T-helper 17 cell (primary cell): ENCODE measurements around the gene COPB2. TPM values are rescaled to one million over a fixed set of nuclear protein-coding genes. Genes with fewer than 3 reads are reported as not detected.
A peak's percentile ranks its signal among the peaks of the same experiment; 100 is the strongest.
"Not testable (repeated sequence)": the region's sequence is repeated elsewhere in the genome, so short reads cannot be mapped to it uniquely, and the experiment has no call there.

Experiments
- ATAC-seq: fragments of 150-1000 bp; cut with Tn5 transposase; 2 replicates; pipeline ENCODE4 v1.10.0; 2021; ENCODE audit warnings: mild to moderate bottlenecking, moderate library complexity
- DNase-seq, 3 donors: peaks; one replicate each; pipeline versions ENCODE4 v3.0.0 to v3.0.0-alpha.2; 2020 to 2021
- H3K9me3 ChIP-seq: one replicate; pipeline ENCODE4 v1.7.0; 2013; ENCODE audit warnings: low read length, mild to moderate bottlenecking; ENCODE audit not compliant: control insufficient read depth, poor library complexity, severe bottlenecking
- H3K27ac Mint-ChIP-seq: one replicate; pipeline ENCODE4 v1.8.0; 2022; ENCODE audit warnings: mild to moderate bottlenecking, moderate library complexity, mixed read lengths
- H3K27me3 Mint-ChIP-seq: one replicate; pipeline ENCODE4 v1.8.0; 2022; ENCODE audit warnings: mixed read lengths
- H3K36me3 Mint-ChIP-seq: one replicate; pipeline ENCODE4 v1.8.0; 2022; ENCODE audit warnings: low read depth, mixed read lengths
- H3K4me1 Mint-ChIP-seq: one replicate; pipeline ENCODE4 v1.8.0; 2022; ENCODE audit warnings: mild to moderate bottlenecking, mixed read lengths
- H3K4me3 Mint-ChIP-seq: one replicate; pipeline ENCODE4 v1.8.0; 2022; ENCODE audit warnings: mild to moderate bottlenecking, moderate library complexity, mixed read lengths
- total RNA-seq, 4 donors: library from RNA in 2 of 4; stranded (reverse) in 2 of 4; gene quantifications; one replicate each; pipeline ENCODE4 v1.2.3 and lab custom pipeline; 2022 to 2026

The COPB2 gene
- total RNA-seq, 2 donors from 2014 or later: 26.3 to 29.7 TPM

- not testable (repeated sequence) for ATAC-seq, H3K27ac Mint-ChIP-seq, H3K4me1 Mint-ChIP-seq, H3K4me3 Mint-ChIP-seq, H3K36me3 Mint-ChIP-seq, DNase-seq, H3K9me3 ChIP-seq
- H3K27me3 Mint-ChIP-seq: peaks cover 49% of the 10 kb centered on the region
These were observed 54.8 kb downstream of the COPB2 start for GRCh38 chr3:139334675-139335074.

DNA sequence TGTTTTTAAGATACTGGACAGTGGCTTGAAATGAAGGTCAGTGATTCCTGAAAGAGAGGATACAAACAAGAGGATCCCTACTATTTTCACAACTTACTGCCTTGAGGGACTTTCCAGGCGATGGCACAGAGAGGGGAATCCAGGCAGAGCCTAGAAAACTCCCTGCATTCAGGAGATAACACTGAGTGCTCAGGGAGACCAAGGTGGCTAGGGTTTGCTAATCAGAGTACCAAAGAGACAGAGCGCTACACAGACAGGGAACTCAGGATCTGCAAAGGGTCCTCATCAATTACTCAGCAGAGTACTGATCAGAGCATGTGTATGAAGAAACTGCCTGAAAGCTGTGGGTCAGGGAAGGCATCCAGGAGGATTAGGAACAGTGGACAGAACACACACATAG is 57.4 kb downstream of the COPB2 start:
- H3K4me3 Mint-ChIP-seq: no peak overlapping the region
- peaks cover 41% of the 10 kb centered on the region for H3K27me3 Mint-ChIP-seq
- DNase-seq: no peak
- no peak for ATAC-seq
- no peaks in the 10 kb centered on the region for H3K9me3 ChIP-seq
- H3K27ac Mint-ChIP-seq: no peak overlapping the region
- no peaks in the 10 kb centered on the region for H3K36me3 Mint-ChIP-seq
- H3K4me1 Mint-ChIP-seq: peaks cover 11% of the 10 kb centered on the region

DNA sequence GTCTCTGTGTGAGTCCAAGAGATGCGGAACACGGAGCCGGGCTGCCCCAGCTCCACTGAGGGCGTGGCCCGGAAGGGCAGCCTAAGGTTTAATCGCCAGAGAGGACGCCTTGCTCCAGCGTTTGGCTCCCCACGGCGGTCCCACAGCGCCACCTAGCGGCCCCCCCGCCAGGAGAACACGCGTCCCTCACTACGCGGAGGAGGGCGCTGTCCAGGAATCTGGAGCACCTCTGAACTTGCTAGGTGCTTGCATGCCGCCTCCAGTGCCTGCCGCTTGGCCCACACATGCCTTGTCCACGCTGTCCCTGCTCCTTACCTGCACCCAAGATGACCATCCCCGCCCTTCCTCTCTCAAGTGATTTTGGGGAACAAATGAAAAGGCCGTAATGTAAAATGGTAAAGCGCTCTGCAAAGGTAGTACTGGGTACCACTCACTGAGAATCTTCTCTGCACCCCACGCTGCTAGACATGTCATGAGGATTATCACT is 60.0 kb downstream of the COPB2 start:
- Mint-ChIP-seq H3K4me3 (peak overlapping the region; percentile 69), H3K4me1 (peaks cover 11% of the 10 kb centered on the region), H3K36me3 (no peaks in the 10 kb centered on the region), H3K27me3 (peaks cover 37% of the 10 kb centered on the region), H3K27ac (no peak overlapping the region)
- H3K9me3 ChIP-seq: no peaks in the 10 kb centered on the region
- ATAC-seq: peak; percentile 98
- peak; percentile 74 to 85 (median 80) for DNase-seq

GRCh38 chr3:139328356-139328755 is 61.1 kb downstream of the COPB2 start:
- peak overlapping the region; percentile 56 for H3K27ac Mint-ChIP-seq
- DNase-seq (no peak), ATAC-seq (no peak)
- H3K27me3 Mint-ChIP-seq: peaks cover 33% of the 10 kb centered on the region
- no peak overlapping the region for H3K4me3 Mint-ChIP-seq
- peaks cover 11% of the 10 kb centered on the region for H3K4me1 Mint-ChIP-seq
- H3K36me3 Mint-ChIP-seq: no peaks in the 10 kb centered on the region
- no peaks in the 10 kb centered on the region for H3K9me3 ChIP-seq

DNA sequence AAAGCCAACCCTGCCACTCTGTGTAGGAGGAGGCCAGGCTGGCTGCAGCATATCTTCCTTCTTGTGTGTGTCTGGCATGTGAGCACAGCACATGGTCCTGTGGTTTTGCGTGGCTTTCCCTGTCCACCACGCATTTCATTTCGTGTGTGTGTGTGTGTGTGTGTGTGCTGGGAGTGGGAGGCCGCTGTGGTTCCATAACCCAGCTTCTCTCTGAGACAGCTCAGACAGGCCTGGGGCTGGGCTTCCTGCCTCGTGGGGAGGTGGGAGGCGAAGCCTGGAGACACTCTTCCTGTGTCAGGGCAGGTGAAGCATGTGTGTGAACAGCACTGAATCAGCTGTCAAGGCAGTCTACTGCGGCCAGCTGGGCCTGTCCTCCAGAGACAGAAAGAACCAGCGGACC is 61.6 kb downstream of the COPB2 start:
- Mint-ChIP-seq H3K4me1 (peaks cover 11% of the 10 kb centered on the region), H3K36me3 (no peaks in the 10 kb centered on the region), H3K4me3 (no peak overlapping the region), H3K27me3 (peaks cover 33% of the 10 kb centered on the region), H3K27ac (no peak overlapping the region)
- ATAC-seq (no peak), DNase-seq (no peak)
- H3K9me3 ChIP-seq: no peaks in the 10 kb centered on the region

DNA sequence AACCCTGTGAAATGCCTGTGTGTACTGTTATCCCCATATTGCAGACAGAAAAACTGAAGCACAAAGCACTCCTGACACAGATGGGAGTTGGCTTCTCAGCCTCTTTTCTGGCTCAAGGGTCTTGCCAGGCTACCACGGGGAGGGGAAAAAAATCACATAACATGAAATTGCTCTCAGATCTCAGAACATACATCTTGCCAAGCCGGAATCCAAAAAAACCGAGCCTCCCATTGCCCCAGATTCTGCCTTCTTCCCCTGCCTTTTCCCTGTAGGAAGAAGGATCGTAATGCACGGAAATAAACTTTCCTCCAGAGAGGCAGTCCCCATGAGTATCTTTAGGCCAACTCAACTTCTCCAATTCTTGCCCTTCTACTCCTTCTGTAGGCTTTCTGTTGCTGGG is 62.2 kb downstream of the COPB2 start:
- Mint-ChIP-seq H3K4me3 (no peak overlapping the region), H3K27ac (no peak overlapping the region), H3K27me3 (peaks cover 28% of the 10 kb centered on the region), H3K4me1 (peaks cover 11% of the 10 kb centered on the region), H3K36me3 (no peaks in the 10 kb centered on the region)
- DNase-seq: no peak
- no peak for ATAC-seq
- H3K9me3 ChIP-seq: no peaks in the 10 kb centered on the region

- Mint-ChIP-seq H3K36me3 (no peaks in the 10 kb centered on the region), H3K27ac (no peak overlapping the region), H3K27me3 (peaks cover 23% of the 10 kb centered on the region), H3K4me1 (peaks cover 11% of the 10 kb centered on the region), H3K4me3 (no peak overlapping the region)
- no peak for ATAC-seq
- DNase-seq: no peak
- no peaks in the 10 kb centered on the region for H3K9me3 ChIP-seq
These were observed 62.7 kb downstream of the COPB2 start for GRCh38 chr3:139326707-139327106.

DNA sequence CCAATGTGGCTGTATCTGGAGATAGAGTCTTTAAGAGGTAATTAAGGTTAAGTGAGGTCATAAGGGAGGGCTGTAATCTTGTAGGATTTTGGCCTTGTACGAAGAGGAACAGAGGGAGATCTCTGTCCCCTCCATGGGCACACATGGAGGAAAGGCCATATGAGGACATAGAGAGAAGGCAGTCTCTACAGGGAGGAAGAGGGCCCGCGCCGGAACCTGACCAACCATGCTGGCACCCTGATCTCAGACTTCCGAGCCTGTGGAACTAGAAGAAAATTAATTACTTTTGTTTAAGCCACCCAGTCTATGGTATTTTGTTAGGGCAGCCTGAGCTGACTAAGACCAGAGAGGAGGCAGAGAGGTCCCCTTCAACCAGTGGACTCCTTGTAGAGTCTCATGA is 63.3 kb downstream of the COPB2 start:
- Mint-ChIP-seq H3K4me3 (no peak overlapping the region), H3K27ac (no peak overlapping the region), H3K27me3 (peaks cover 27% of the 10 kb centered on the region), H3K36me3 (no peaks in the 10 kb centered on the region), H3K4me1 (peaks cover 14% of the 10 kb centered on the region)
- ATAC-seq: no peak
- H3K9me3 ChIP-seq: no peaks in the 10 kb centered on the region
- no peak for DNase-seq

DNA sequence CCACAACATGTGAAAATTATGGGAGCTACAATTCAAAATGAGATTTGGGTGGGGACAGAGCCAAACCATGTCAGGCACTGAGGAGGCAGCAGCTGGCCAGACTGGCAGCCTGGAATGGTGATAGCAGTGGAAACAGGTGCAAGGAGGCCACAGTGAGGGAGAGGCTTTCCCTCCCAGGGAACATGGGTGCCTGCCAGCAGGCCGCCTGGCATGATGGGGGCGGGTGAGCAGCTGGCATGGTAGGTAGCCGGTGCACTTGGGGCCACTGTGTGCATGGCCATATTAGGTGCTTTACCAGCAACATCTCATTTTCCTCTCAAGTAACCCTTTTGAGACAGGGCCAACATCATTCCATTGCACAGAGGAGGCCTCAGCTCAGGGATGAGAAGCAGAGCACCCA is 63.9 kb downstream of the COPB2 start:
- no peak for ATAC-seq
- Mint-ChIP-seq H3K4me1 (peaks cover 14% of the 10 kb centered on the region), H3K27ac (no peak overlapping the region), H3K36me3 (no peaks in the 10 kb centered on the region), H3K27me3 (peaks cover 28% of the 10 kb centered on the region), H3K4me3 (no peak overlapping the region)
- H3K9me3 ChIP-seq: no peaks in the 10 kb centered on the region
- no peak for DNase-seq

DNA sequence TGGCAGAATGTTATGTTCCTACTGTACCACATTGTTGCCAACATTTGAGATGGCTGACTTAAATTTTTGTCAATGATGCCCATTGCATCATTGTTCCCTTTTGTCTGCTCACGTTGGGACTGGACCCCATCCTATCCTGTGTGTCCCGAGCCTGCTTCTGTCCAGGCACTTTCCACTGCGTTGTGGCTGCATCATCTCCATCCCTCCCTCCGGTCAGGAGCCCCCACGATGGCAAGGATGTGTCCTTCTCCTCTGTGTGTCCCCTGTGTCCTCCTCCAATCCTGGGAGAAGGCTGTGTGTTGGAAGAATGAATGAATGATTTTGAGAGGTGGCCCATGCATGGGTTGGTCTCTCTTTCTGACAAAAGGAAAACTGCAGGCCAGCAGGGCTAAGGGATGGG is 65.0 kb downstream of the COPB2 start:
- H3K9me3 ChIP-seq: no peaks in the 10 kb centered on the region
- H3K27ac Mint-ChIP-seq: no peak overlapping the region
- H3K4me3 Mint-ChIP-seq: no peak overlapping the region
- no peak for DNase-seq
- peaks cover 6% of the 10 kb centered on the region for H3K4me1 Mint-ChIP-seq
- peaks cover 23% of the 10 kb centered on the region for H3K27me3 Mint-ChIP-seq
- no peaks in the 10 kb centered on the region for H3K36me3 Mint-ChIP-seq
- ATAC-seq: no peak

DNA sequence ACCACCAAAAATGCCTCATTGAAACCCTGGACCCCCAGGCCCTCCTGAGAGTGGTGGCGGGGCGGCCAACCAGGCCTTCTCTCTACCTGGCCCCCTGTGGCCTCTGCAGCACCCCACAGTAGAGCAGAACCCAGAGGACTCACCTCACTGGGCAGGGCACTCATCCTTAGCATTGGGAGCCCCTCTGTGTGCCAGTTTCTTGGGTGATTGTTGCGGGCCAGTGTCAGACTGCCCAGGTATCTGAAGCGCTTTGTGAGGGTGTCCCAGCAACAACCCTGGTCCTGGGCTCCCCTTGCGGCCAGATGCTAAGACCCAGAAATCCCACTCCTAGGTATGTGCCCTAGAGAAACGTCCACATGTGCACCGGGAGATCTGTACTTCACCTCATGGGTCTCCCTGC is 66.3 kb downstream of the COPB2 start:
- no peaks in the 10 kb centered on the region for H3K9me3 ChIP-seq
- Mint-ChIP-seq H3K4me1 (peaks cover 3% of the 10 kb centered on the region), H3K27me3 (peaks cover 26% of the 10 kb centered on the region), H3K36me3 (no peaks in the 10 kb centered on the region), H3K27ac (peak overlapping the region; percentile 14), H3K4me3 (no peak overlapping the region)
- ATAC-seq (no peak), DNase-seq (no peak)

DNA sequence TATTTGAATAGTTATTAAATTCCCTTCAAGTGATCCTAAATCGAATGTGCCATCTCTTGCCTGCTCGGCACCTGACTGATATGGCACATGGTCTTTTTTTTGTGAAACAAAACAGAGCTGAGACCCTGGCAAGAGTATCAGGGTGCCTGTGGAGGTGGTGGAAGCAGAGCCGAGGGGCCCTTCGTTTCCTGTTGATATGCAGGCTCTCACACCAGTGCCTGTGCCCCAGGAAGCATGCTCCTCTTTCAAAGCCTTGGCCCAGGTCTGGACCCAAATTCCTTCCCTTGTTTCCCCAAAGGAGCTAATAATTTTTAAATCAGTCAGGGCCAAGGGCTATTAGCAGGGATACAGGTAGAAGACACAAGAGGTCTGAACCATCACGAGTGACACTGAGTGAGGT is 67.1 kb downstream of the COPB2 start:
- no peaks in the 10 kb centered on the region for H3K36me3 Mint-ChIP-seq
- no peak for ATAC-seq
- no peak overlapping the region for H3K4me3 Mint-ChIP-seq
- peaks cover 3% of the 10 kb centered on the region for H3K4me1 Mint-ChIP-seq
- no peak for DNase-seq
- no peak overlapping the region for H3K27ac Mint-ChIP-seq
- H3K9me3 ChIP-seq: no peaks in the 10 kb centered on the region
- peaks cover 26% of the 10 kb centered on the region for H3K27me3 Mint-ChIP-seq

DNA sequence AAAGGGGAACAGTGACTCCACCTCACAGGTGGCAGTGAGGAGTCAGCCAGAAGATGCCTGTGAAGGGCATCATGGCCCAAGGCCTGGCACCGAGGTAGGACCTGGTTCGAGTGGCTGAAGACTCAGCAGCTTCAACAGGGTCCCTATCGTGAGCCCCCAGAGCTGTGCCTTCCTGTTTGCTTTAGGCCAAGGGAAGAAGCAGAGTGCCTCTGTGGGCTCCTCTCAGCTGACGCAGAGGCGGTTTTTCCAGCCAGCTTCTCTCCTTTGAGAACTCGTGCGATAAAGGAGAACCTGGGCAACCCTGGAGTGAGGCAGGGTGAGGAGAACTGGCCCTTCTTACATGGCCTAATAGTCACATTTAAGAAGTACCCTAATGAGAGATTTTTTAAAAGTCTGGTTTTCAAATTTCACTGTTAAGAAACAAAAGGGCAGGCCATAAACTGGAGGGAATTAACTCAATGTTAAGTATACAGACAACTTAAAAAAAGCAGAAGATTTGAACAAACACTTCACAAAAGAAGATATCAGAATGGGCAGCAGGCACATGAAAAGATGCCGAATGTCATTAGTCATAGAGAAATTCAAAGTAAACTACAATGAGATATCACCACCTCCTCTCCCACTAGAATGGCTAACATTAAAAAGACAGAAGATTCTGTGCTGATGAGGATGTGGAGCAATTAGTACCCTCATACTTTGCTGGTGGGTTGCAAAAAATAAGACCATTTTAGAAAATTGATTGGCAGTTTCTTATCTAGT is 68.7 kb downstream of the COPB2 start:
- H3K4me1 Mint-ChIP-seq: peaks cover 3% of the 10 kb centered on the region
- ATAC-seq: no peak
- peak overlapping the region; percentile 72 for H3K27ac Mint-ChIP-seq
- H3K4me3 Mint-ChIP-seq: no peak overlapping the region
- peaks cover 35% of the 10 kb centered on the region for H3K27me3 Mint-ChIP-seq
- H3K9me3 ChIP-seq: no peaks in the 10 kb centered on the region
- H3K36me3 Mint-ChIP-seq: no peaks in the 10 kb centered on the region
- DNase-seq: no peak
